NB4 (cell line): ENCODE results near the gene CPZ.

ENCODE experiments used
- CTCF ChIP-seq: IDR thresholded peaks from one replicate; pipeline ENCODE4 v1.5.1; 2012; ENCODE audit warnings: low read depth, low read length
- MAX ChIP-seq: IDR thresholded peaks from 2 replicates; pipeline ENCODE4 v1.6.1; 2011; ENCODE audit warnings: low read depth, low read length
- MYC ChIP-seq: IDR thresholded peaks from 2 replicates; pipeline ENCODE4 v1.6.1; 2011; ENCODE audit warnings: low read depth, low read length
- POLR2A ChIP-seq: IDR thresholded peaks from 2 replicates; pipeline ENCODE4 v1.6.1; 2011; ENCODE audit warnings: mild to moderate bottlenecking; ENCODE audit not compliant: insufficient read length; ENCODE audit errors: extremely low read depth

- TF ChIP-seq POLR2A (no peak), CTCF (no peak), MYC (no peak), MAX (no peak)
Observed at GRCh38 chr4:8666581-8666980, 74.0 kb downstream of the CPZ start.
